NCI-H2171 (cell line): ENCODE results near the gene CSRP1.
"Not testable (repeated sequence)": the region's sequence is repeated elsewhere in the genome, so short reads cannot be mapped to it uniquely, and the experiment has no call there.

ENCODE experiments used
- DNase-seq: peaks from one replicate; lab custom pipeline; 2025; lab: John Stamatoyannopoulos, UW

The CSRP1 gene

DNA sequence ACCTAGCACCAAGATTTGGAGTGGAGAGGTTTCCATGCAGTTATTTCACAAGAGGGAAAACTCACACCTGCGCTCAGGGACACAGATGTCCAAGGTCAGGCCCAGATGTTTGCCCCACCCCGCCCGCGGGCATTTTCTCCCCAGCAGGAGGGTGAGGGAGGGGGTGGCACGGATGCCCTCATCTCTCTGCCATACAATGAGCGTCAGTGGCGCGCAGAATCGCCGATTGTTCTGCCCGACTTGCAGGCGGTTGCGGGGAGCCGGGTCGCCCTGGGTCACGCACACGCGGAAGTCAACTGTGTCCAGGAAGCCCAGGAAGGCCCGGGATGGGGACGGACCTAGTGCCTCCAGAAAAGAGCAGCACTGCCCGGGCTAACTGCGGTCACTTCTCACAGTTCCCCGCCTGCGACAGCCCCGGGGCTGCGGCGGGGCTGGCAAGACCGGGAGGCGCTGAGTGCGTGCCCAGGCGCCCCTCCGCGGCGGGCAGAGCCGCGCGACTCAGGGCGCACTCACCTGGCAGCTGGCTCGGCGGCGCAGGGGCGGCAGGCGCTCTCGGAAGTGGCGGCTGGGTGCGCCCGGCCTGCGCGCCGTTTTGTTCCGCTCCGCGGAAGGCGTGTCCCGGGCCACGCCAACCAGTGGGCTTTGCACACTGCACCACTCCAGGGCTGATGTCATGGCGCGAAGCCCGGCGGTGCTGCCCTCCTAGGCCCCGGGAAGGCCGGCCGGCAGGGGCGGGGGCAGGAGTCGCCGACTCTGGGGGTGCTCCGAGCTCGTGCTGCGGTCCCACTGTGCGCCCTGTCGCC is at the start of gene CSRP1:
CSRP1 (minus strand) TSS at position 567 of the 803 bp plus-strand sequence. CDS start 10,820 bp downstream, outside the sequence.
- DNase-seq, result peak; percentile 71

DNA sequence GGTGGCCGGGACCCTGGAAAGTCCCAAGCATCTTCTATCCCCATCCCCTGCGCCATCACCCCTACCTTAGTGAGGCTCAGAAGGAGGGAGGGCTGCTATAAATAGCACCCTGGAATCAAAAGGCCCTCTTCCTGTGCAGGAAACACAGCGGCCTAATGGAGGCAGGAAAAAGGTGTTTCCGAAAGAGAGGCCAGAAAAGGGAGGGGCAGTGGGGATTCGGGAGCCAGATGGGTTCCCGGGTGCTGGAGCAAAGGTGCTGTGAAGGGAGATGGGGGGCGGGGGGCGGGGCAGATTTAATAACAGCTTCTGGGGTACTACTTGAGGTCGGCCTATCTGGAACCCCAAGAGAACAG is 48.6 kb upstream of the CSRP1 start:
- no peak for DNase-seq

DNA sequence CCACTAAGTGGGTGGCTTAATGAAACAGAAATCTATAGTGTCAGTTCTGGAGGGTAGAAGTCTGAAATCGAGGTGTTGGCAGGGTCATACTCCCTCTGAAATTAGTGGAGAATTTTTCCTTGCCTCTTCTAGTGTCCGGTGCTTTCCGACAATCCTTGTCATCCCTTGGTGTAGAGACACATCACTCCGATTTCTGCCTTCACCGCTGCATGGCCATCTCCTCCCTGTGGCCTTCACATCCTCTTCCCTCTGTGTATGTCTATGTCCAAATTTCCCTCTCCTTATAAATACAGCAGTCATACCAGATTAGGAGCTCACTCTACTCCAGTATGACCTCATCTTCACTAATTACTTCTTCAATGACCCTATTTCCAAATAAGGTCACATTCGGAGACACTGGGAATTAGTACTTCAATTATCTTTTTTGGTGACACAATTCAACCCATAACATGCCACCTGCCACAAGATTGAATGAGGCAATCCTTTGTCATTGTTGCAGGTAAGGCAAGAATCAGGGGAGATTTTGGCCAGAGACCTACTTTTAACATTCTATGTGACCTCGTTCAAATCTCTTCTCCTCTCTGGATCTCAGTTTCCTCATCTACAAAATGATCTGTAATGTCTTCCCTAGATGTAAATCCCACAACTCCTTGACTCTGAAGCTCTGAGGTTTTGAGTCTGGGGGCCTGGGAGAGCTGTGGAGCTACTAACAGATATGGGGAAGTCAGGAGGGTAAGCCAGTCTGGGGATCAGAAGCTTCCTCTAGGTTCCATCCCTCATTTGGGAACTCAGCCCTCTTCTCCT is 48.1 kb upstream of the CSRP1 start:
- DNase-seq, result no peak

DNA sequence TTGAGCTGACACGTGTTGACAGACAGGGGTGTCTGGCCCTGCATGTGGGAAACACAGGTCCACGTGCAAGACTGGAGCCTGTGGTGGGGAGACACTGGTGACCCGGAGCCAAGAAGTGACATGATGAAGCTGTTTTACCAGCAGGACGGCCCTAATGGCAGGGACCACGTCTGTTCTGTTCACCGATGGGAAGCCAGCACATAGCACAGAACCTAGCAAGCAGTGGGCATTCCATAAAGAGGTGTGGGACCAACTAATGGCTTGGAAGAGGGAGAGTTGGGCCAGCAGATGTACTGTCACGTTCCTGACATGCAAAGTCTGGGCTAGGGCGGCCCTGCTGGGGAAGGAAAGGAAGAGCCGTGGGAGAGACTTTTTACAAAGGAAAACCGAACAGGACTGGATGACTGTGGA is 47.3 kb upstream of the CSRP1 start:
- DNase-seq, result no peak

DNA sequence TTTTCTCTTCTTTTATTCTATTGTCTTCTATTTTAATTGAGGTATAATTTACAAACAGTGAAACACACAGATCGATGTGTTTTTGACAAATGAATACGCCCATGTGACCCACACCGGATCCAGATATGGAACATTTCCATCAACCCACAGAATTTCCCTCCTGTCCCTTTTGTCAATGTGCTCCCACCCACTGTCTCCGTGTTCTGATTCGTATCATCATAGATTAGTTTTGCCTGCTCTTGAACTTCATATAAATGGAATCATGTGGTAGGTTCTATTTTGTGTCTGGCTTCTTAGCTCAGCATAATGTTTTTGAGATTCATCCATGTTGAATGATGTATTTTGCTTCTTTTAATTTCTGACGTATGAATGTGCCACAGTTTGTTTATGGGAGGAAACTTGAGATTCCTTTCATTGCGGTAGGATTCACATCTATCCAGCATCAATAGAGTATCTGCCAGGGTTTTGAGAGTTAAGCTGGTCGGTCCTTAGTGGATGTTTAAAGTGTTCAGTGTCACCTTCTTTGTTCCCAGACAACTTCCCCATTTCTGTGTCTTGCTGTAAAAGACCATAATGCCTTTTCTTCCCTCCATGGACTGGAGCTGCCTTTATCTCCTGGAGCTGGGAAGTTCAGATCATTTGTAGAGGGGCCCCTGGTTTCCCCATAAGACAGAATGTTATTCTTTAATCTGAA is 46.7 kb upstream of the CSRP1 start:
- DNase-seq, result no peak

DNA sequence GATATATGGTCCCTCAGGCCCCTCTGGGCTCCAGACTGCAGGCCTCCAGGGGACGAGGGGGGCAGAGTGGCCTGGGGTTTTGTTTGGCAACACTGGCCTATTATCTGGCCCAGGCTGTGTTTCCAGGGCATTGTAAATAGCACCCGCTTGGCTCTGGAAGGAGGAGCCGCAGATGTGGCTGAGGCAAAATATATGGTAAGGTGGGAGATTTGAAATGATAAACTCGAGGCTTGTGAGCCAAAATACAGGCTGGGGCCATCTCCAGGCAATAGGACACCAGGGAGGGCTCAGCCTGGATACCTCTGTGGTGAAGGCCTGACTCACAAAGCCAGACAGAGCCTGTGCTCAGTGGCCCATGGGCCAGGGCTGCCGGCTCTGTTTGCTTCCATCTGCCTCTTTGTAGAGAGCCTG is 46.0 kb upstream of the CSRP1 start:
- no peak for DNase-seq

DNA sequence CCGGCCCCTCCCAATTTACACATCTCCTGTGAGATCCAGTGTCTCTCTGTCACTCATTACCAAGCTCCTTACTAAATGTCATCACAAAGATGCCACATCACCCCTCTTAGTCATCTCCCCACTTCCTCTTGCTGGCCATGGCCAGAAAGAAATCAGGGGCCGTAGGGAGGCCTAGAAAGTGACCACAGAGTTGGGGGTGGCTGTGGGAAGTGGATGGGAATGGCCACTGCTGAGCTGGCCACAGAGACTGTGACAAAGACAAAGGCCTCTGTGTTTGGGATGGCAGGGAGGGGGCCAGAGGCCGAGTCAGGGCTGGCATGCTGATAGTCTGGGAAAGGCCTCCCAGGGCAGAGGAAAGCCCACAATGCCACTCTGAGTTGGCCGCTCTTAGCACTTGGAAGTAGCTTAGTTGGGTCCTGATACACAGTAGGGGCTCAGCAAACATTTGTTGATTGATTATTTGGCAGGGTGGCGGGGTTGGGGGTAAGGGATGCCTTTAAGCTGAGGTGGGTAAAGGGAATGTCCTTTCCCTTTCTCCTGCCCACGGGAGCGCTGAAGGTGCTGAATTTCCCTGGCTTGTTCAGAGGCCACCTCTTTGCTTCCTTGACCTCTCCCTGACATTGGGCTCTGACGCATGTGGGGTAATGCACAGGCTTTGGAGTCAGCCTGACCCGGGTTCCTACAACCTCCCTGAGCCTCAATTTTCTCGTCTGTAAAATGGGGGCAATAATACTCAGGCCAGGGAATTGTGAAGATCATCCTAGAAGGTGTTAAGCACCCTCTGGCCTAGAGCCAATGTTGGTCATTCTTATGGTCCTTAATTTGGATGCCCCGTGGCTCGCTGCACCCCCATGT is 45.2 kb upstream of the CSRP1 start:
- DNase-seq, result no peak

DNA sequence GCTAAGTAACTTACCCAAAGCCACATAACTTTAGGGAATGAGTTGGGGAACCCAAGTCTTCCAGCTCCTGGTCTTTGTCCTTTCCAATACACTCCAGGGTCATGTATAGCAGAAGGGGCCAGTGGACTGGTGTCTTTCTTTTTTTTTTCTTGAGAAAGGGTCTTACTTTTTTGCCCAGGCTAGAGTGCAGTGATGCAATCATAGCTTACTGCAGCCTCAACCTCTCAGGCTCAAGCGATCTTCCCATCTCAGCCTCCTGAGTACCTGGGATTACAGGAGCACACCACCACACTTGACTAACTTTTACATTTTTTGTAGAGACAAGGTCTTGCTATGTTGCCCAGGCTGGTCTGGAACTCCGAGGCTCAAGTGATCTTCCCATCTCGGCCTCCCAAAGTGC is 44.2 kb upstream of the CSRP1 start:
- DNase-seq, result no peak

DNA sequence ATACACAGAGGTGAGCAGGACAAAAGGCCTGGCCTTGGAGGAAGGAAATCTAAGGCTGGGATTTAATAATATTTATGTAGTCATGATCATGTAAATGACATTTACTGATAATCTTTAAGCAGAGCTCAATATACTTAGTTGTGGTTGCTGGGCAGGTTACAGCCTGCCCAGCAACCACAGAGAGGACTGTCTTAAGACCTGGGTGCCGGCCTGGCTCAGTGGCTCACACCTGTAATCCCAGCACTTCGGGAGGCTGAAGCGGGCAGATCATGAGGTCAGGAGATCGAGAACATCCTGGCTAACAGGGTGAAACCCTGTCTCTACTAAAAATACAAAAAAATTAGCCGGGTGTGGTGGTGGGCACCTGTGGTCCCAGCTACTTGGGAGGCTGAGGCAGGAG is 42.6 kb upstream of the CSRP1 start:
- DNase-seq, result not testable (repeated sequence)

DNA sequence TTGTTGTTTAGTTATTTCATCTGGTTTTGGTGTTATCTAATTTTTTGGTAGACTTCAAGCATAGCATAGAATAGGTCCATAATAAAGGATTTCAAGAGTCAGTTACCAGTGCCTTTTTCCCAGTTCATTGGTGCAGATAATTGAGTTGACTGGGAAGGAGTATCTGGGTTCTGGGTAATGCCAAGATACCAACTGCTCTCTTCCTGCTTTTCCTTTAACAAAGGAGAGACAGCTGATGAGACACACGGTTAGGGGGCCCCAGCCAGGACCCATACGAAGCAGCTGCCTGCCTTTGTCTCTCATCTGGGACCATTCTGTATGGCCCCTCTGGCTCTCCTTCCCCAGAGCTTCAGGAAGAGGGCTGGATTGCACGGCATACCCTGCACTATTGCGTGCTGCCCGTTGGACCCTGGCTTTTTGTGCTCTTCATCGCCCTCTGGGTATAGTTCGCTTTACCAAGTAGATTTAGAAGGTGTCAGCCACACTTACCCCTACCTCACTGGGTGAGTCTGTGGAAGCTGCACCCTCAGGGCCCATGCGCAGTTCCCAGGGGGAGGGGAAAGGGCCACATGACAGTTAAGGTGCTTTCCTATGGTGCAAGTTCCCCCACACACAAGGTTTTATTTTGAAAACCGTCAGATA is 39.0 kb upstream of the CSRP1 start:
- DNase-seq, result no peak

DNA sequence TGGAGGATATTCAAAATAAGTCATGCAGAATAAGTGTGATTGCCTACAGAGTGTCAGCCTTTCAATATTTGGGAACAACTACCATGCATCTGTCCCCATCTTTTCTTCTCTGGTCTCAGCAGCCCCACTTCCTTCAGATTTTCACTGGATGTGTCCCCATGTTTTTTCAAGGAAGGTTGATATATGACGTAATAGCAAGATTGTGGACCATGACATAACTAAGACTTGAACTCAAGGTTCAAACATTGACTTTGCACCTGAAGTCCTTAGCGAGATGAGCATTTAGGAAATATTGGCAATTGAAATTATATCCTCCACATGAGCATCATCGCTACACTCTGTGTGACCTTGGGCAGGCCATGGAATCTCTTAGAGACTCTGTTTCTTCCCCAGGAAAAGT is 37.8 kb upstream of the CSRP1 start:
- DNase-seq, result no peak

DNA sequence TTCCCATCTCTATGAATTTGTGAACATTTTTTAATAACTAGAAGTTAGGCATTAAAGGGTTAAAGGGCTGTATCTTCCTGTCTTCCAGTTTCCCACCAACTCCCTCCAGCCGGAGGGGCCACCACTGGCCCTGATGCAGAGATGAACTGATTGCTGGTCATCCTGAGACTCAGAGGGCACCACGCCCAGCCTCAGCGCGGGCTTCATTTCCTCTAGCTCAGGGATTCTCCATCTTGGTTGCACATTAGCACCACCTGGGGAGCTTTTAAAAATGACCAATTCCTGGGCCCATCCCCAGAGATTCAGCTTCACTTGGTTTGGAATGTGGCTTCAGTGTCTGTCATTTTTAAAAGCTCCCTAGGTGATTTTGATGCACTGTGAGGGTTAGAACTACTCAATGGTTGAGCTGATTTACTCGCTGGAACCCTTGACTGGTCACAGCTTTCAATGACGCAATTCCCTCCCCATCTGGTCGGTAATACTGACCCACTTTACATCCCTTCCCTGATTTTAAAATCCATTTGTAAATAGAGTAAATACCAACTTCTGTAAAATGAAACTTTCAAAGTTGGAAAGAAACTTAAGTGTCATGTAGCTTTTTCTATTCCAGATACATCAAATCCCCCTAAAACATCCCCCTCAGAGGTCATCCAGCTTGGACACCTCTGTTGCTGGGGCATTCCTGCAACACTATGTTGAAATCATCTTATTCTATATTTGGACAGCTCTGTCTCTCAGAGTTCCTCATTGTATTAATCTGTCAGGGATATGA is 37.1 kb upstream of the CSRP1 start:
- no peak for DNase-seq

DNA sequence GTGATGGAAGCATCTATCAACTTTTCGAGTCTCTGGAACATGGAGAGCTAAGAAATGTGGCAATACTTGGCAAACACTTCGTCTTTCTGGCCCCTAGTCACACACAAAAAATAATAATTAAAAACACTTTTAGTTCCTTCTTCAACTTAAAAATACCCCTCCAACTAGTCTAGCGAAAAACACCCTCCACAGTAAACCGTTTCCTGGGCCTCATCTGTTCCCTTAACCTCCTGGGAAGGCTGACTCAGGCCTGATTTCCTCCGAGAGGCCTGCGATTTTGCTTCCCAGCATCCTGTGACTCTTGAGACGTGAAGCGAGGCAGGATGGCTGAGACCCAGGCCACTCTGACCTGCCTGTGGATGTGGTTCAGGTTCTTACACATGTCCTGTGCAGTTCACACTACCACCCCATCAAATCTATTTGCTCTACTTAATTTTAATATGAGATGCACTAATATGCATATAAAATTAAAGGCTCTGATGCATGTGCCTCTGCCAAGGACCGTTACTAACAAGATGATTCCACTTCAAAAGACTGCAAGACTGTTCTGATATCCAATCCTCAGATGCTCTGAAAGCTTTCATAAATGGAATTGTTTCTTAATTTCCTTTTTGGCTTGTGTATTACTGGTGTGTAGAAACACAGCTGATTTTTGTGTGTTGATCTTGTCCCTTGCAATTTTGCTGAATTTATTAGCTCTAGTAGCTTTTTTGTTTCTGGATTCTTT is 35.5 kb upstream of the CSRP1 start:
- DNase-seq, result no peak

DNA sequence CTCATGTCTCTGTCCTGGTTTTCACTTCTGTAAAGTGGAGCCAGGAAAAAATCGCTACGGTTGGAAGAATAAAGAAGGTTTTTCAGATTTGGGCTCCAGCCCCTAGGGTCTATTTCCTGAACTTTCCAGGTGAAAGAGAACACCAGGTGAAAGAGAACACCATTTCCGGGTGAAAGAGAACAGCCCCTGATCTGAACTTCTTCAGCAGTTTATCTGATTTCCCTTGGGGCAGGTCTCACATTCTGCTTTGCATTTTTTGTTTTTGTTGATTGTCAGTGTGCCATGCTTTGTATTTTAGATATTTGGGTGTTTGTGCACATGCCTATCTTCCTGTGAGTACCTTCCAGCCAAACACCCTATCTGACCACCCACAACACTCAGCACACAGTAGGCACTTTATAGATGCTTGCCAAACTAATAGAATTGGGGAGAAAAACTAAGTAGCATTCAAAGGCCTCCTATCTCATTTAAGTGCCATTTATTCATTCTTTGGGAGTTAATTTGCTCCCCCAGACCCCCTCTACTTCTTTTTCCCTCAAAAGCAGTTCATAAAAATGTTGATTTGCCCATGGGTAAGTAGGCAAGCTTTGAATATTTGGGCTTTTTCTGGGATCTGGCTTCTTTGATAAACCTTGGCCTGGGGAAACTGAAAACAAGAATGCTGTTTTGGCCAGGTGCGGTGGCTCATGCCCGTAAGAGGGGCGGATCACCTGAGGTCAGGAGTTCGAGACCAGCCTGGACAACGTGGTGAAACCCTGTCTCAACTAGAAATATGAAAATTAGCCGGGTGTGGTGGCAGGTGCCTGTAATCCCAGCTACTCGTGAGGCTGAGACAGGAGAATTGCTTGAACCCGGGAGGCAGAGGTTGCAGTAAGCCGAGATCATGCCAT is 34.2 kb upstream of the CSRP1 start:
- DNase-seq, result peak; percentile 67

DNA sequence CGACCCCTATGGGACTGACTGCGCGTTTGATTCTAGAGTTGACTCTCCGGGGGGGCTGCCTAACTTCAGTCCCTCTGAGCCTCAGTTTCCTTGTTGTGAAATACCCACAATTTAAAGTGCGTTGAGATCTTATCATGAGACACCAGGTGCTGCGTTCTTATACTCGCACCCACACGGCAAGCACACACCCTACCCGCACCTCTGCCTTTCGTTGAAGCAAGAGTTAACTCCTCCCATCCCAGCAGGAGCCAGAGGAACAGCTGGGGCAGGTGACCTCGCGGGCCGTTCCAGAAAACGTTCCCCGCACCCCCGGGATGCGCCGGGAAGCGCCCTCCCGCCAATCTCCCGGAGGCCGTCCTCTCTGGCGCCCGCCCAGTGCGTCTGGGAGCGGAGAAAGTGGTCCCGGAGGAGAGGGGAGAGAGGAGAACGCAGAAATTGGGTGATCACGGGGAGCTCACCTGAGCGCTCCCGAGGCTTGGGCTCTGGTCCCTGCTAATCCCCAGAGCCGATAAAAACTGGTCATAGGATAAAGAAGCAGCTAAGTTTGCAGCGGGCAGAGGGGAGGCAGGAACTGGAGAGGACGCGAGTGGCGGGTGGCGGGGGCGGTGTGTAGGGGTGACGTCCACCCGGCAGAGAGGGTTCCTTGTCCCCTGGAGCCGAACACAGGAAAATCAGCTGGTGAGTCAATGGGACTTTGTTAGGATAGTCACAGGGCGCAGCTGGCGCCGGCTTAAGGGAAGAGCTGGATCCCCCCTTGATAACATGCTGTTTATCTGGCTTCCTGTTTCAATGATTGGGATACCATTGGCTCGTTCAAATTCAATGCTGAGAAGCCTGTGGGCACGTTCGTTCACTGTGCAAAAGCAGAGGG is 32.9 kb upstream of the CSRP1 start:
- DNase-seq, result peak; percentile 56

DNA sequence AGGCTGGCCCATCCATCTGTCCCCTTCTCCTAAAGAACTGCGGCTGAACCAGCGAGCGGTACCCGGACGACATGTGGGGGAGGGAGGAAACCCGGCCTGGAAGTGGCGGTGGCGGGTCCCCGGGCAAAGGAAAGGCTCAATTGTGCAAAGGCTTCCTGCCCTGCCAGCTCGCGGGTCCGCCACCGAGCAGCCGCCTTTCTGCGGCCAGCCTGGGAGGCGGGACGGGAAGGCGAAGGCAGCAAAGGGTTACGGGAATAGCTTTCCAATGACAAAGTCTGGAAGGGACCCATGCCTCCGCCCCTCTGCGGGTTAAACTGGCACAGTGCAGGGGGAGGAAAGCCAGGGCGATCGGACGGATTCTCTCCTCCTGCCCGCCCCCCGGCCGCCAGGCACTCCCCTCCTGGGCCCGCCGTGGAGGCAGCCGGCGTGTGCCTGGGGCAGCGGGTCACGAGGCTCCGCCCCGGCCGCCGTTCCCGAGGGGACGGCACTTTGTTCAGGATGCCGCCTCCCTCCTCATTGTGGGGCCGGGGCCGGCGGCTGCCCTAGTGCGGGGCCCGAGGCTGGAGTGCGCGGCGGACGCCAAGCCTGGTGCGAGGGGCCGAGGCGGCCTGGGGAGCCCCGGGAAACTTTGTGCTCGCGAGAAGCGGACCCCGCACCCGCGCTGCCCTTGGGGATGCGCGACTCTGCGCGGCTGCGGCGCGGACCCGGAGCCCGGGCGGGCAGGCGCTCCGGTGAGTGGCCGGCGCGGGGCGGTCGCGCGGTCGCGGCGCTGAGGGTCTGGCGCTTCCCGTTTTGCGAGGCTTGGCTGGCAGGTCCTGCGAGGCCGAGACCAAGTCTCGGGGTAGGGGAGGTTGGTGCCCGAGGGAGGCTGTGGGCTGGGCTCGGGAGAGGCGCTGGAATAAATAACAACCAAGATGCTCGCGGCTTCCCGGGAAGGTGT is 32.0 kb upstream of the CSRP1 start, which contains the start of gene NAV1:
NAV1 (plus strand) TSS at position 516 of the 940 bp plus-strand sequence. CDS start 83,758 bp downstream, outside the sequence.
- DNase-seq, result no peak
